Activated T-cell treated with anti-CD3 and anti-CD28 coated beads, Interleukin-2, amount 50 U/mL, for 24 hours (primary cell): ENCODE results near the gene TUBD1.
"Not testable (repeated sequence)": the region's sequence is repeated elsewhere in the genome, so short reads cannot be mapped to it uniquely, and the experiment has no call there.

Experiments
- DNase-seq: peaks from one replicate; pipeline ENCODE4 v3.0.0-alpha.2; 2020
- H3K27ac Mint-ChIP-seq: 2 replicates; pipeline ENCODE4 v1.8.0; 2020; ENCODE audit warnings: mild to moderate bottlenecking, mixed read lengths
- H3K27me3 Mint-ChIP-seq: 2 replicates; pipeline ENCODE4 v1.8.0; 2020; ENCODE audit warnings: mixed read lengths
- H3K36me3 Mint-ChIP-seq: 2 replicates; pipeline ENCODE4 v1.8.0; 2020; ENCODE audit warnings: low read depth, mixed read lengths
- H3K4me1 Mint-ChIP-seq: 2 replicates; pipeline ENCODE4 v1.8.0; 2020; ENCODE audit warnings: low read depth, mixed read lengths
- H3K4me3 Mint-ChIP-seq: 2 replicates; pipeline ENCODE4 v1.8.0; 2020; ENCODE audit warnings: mild to moderate bottlenecking, moderate library complexity, mixed read lengths
- H3K9me3 Mint-ChIP-seq: 2 replicates; pipeline ENCODE4 v1.8.0; 2020; ENCODE audit warnings: mixed read lengths

The TUBD1 gene

DNA sequence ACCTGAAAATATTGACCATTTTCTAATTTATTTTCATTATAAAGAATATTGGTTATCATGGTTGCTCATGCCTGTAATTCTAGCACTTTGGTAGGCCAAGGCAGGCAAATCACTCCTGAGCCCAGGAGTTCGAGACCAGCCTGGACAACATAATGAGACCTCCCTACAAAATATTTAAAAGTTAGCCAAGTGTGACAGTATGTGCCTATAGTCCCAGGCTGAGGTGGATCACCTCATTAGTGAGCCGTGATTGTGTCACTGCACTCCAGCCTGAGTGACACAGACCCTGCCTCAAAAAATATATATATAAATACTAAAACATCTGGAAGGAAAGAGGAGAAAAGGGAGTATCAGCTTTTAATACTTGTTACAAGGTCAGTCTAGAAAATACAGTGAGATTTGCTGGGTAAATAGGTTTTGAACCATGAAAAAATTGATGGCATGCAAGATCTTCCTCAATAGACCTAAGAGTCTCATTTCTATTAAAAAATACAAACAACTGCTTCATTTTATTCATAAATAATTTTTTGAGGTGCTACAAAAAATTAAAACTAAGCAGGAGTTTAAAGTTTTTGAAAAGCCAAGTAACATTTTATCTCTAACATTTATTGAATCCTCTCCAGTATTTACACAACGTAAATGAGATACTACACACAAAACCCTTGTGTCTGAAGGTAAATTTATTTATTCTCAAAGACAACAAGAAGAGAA lies 47.7 kb downstream of the TUBD1 start:
- Mint-ChIP-seq H3K4me1 (peaks cover 80% of the 10 kb centered on the region), H3K27me3 (no peaks in the 10 kb centered on the region), H3K27ac (peak overlapping the region; percentile 100), H3K9me3 (no peaks in the 10 kb centered on the region), H3K36me3 (peaks cover 33% of the 10 kb centered on the region), H3K4me3 (peak overlapping the region; percentile 96)
- no peak for DNase-seq

DNA sequence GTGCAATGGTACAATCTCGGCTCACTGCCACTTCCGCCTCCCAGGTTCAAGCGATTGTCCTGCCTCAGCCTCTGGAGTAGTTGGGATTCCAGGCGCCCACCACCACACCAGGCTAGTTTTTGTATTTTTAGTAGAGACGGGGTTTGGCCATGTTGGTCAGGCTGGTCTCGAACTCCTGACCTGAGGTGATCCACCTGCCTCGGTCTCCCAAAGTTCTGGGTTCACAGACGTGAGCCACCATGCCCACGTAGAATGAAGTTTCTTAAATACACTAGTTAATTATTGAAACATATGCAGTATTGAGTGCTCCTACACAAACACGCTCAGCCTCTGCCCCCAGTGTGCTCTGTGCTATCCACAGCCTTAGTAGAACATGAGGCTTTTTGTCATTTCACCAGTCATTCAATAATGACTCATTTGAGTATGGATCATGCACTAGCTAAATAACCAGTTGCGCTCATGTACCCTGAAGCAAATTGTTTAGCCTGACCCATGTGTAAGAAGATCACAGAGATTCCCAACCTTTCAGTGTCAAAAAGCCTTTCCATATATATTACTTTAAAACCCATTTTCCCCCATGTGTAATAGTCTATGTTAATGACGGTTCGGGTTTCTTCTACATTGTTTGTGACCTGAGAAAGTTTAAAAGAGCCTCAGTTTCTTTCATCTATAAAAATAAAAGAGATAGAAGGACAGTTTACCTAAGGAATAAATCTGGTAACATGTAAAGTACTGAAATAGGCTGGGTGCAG lies 49.7 kb downstream of the TUBD1 start:
- peaks cover 63% of the 10 kb centered on the region for H3K4me1 Mint-ChIP-seq
- H3K36me3 Mint-ChIP-seq = peaks cover 53% of the 10 kb centered on the region
- H3K27ac Mint-ChIP-seq = peak overlapping the region; percentile 100
- no peaks in the 10 kb centered on the region for H3K27me3 Mint-ChIP-seq
- DNase-seq = peak; percentile 82
- H3K4me3 Mint-ChIP-seq = peak overlapping the region; percentile 96
- H3K9me3 Mint-ChIP-seq = no peaks in the 10 kb centered on the region

- not testable (repeated sequence) for H3K9me3 Mint-ChIP-seq, H3K27me3 Mint-ChIP-seq
- peaks cover 60% of the 10 kb centered on the region for H3K4me1 Mint-ChIP-seq
These were observed 50.9 kb downstream of the TUBD1 start for GRCh38 chr17:59841882-59842263.

GRCh38 chr17:59841091-59841881 lies 51.5 kb downstream of the TUBD1 start:
- not testable (repeated sequence) for H3K27me3 Mint-ChIP-seq, H3K9me3 Mint-ChIP-seq, DNase-seq
- peak overlapping the region; percentile 100 for H3K27ac Mint-ChIP-seq
- peak overlapping the region; percentile 96 for H3K4me3 Mint-ChIP-seq
- H3K36me3 Mint-ChIP-seq = peaks cover 69% of the 10 kb centered on the region
- peaks cover 58% of the 10 kb centered on the region for H3K4me1 Mint-ChIP-seq

More at GRCh38 chr17:59841882-59842263, 50.9 kb downstream of the TUBD1 start:
- Mint-ChIP-seq H3K36me3 (peaks cover 65% of the 10 kb centered on the region), H3K4me3 (peak overlapping the region; percentile 96), H3K27ac (peak overlapping the region; percentile 100)
- not testable (repeated sequence) for DNase-seq

DNA sequence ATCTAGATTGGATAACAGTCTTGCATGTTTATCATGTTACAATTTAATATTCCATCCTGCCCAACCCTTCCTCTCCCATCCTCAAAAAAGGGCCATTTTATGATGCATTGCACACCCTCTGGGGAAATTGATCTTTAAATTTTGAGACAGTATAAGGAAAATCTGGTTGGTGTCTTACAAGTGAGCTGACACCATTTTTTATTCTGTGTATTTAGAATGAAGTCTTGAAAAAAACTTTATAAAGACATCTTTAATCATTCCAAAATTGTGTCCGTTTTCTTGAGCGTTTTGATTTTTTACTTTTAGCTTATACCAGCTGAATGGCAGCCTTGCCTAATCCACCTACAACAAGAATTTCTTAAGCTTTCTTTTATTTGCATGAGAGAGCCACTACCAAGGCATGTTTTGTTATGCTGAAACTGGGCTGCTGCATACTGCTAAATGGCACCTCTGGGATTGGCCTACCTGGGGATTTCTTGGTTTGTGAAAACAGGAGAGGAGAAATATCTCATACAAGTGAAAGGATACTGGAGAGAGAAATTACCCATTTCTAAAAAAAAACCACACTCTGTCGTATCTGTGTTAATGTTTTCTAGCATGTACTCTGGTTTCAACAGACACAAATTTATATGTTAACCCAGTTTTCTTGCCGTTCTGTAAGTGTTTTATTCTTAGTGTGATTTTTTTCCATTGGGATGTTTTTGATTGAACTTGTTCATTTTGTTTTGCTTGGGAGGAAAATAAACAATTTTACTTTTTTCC lies 52.2 kb downstream of the TUBD1 start:
- peak overlapping the region; percentile 96 for H3K4me3 Mint-ChIP-seq
- peaks cover 55% of the 10 kb centered on the region for H3K4me1 Mint-ChIP-seq
- no peak for DNase-seq
- H3K36me3 Mint-ChIP-seq = peaks cover 71% of the 10 kb centered on the region
- H3K27me3 Mint-ChIP-seq = no peaks in the 10 kb centered on the region
- no peaks in the 10 kb centered on the region for H3K9me3 Mint-ChIP-seq
- H3K27ac Mint-ChIP-seq = peak overlapping the region; percentile 100

- Mint-ChIP-seq H3K27me3 (no peaks in the 10 kb centered on the region), H3K27ac (peak overlapping the region; percentile 100), H3K4me3 (peak overlapping the region; percentile 96), H3K36me3 (peaks cover 71% of the 10 kb centered on the region), H3K9me3 (no peaks in the 10 kb centered on the region), H3K4me1 (peaks cover 48% of the 10 kb centered on the region)
- DNase-seq = no peak
These were observed 53.0 kb downstream of the TUBD1 start for GRCh38 chr17:59839651-59840328.

- peak overlapping the region; percentile 96 for H3K4me3 Mint-ChIP-seq
- no peaks in the 10 kb centered on the region for H3K27me3 Mint-ChIP-seq
- no peaks in the 10 kb centered on the region for H3K9me3 Mint-ChIP-seq
- DNase-seq = peak; percentile 73
- peaks cover 41% of the 10 kb centered on the region for H3K4me1 Mint-ChIP-seq
- H3K27ac Mint-ChIP-seq = peak overlapping the region; percentile 100
- peaks cover 82% of the 10 kb centered on the region for H3K36me3 Mint-ChIP-seq
These were observed 54.5 kb downstream of the TUBD1 start for GRCh38 chr17:59838052-59838916.

DNA sequence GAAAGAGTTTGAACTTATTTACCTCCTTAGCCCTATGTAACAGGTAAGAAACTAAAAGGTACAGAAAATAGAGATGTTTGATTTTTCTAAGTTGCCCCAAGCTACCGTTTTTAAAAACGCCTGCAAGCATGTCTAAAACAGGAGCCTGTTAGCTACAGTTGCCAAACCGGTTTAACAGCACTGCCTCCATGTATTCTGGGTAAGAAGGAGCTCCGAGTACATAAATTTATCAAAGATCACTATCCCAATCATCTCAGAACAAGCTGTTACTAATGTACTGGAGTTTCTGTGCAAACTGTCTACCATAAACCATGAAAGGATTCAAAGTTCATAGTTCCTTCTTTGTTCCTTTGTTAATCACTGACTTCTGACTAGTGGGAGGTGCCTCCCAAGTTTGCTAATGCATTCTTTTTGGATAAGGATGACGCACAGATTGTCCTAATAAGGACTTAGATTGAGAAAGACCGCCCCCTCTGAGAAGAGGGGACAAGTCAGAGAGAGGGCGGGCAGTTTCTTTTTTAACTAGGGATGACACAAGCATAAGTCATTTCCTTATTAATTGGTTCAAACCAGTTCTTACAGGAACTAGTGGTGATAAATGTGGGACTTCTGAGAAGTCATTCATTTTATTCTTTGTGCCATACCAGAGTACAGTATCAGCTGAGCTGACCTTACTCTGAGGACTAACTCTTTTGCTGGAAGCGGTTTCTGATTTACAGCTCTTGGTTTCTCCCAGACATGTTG lies 55.3 kb downstream of the TUBD1 start:
- H3K27me3 Mint-ChIP-seq = no peaks in the 10 kb centered on the region
- H3K4me1 Mint-ChIP-seq = peaks cover 40% of the 10 kb centered on the region
- peak overlapping the region; percentile 100 for H3K27ac Mint-ChIP-seq
- H3K36me3 Mint-ChIP-seq = peaks cover 80% of the 10 kb centered on the region
- no peaks in the 10 kb centered on the region for H3K9me3 Mint-ChIP-seq
- DNase-seq = no peak
- peak overlapping the region; percentile 96 for H3K4me3 Mint-ChIP-seq

- H3K27ac Mint-ChIP-seq = peak overlapping the region; percentile 96
- DNase-seq = no peak
- H3K27me3 Mint-ChIP-seq = no peaks in the 10 kb centered on the region
- H3K4me1 Mint-ChIP-seq = peaks cover 70% of the 10 kb centered on the region
- no peaks in the 10 kb centered on the region for H3K9me3 Mint-ChIP-seq
- peak overlapping the region; percentile 49 for H3K4me3 Mint-ChIP-seq
- H3K36me3 Mint-ChIP-seq = peaks cover 59% of the 10 kb centered on the region
These were observed 59.8 kb downstream of the TUBD1 start for GRCh38 chr17:59832883-59833379.

- Mint-ChIP-seq H3K27ac (peak overlapping the region; percentile 99), H3K9me3 (no peaks in the 10 kb centered on the region), H3K4me1 (peaks cover 76% of the 10 kb centered on the region), H3K4me3 (peak overlapping the region; percentile 78), H3K36me3 (peaks cover 64% of the 10 kb centered on the region), H3K27me3 (no peaks in the 10 kb centered on the region)
- DNase-seq = no peak
These were observed 61.8 kb downstream of the TUBD1 start for GRCh38 chr17:59830846-59831486.

DNA sequence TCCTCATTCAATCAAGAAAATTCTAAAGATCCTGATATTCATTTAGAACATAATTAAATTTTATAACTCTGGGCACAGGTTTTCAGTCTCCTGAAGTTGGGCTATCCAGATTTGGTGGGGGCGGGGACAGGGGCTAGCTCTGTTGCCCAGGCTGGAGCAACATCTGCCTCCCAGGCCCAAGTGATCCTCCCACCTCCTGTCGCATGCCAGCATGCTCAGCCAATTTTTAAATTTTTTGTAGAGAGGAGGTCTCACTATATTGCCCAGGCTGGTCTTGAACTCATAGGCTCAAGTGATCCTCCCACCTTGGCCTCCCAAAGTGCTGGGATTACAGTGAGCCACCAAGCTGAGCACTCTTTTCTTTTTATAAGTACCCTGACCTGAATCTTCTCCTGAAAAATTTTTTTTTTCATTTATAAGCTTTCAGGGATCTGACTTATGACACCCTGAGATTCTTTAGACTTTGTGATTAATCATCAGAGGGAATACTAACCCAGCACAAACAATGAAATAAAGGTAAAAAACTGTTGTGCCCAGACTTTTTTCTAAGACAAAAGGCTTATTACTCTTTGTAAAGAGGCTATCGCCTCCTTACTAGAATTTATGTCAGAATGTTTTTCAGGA lies 62.6 kb downstream of the TUBD1 start:
- Mint-ChIP-seq H3K36me3 (peaks cover 70% of the 10 kb centered on the region), H3K9me3 (no peaks in the 10 kb centered on the region), H3K27me3 (no peaks in the 10 kb centered on the region), H3K4me1 (peaks cover 82% of the 10 kb centered on the region), H3K4me3 (peak overlapping the region; percentile 78), H3K27ac (peak overlapping the region; percentile 99)
- DNase-seq = peak; percentile 65
